RWPE2 (cell line): ENCODE measurements around the gene JOSD1.

Experiments used
- ATAC-seq: fragments of 200-7000 bp; cut with Tn5 transposase; 3 replicates; pipeline ENCODE4 v1.9.1; 2021; ENCODE audit warnings: low read depth
- DNase-seq: peaks from one replicate; pipeline ENCODE4 v3.0.0-alpha.2; 2020; ENCODE audit warnings: low spot score
- H3K27ac ChIP-seq: fragments of 450-650 bp; 2 replicates; pipeline ENCODE4 v1.5.1; 2017; ENCODE audit warnings: mild to moderate bottlenecking; ENCODE audit not compliant: poor library complexity, severe bottlenecking
- H3K27me3 ChIP-seq: fragments of 250-450 bp; sonication (Bioruptor Pico); 2 replicates; pipeline ENCODE4 v1.5.1; 2021; ENCODE audit warnings: mild to moderate bottlenecking, moderate library complexity; ENCODE audit not compliant: insufficient read depth, poor library complexity, severe bottlenecking
- H3K36me3 ChIP-seq: fragments of 250-450 bp; sonication (Bioruptor Pico); 2 replicates; pipeline ENCODE4 v1.5.1; 2020; ENCODE audit warnings: low read depth, mild to moderate bottlenecking, moderate library complexity
- H3K4me1 ChIP-seq: fragments of 250-450 bp; sonication (Bioruptor Pico); 2 replicates; pipeline ENCODE4 v1.5.1; 2021; ENCODE audit warnings: mild to moderate bottlenecking, moderate library complexity; ENCODE audit not compliant: insufficient read depth, poor library complexity, severe bottlenecking
- H3K4me3 ChIP-seq: fragments of 250-450 bp; sonication (Bioruptor Pico); 2 replicates; pipeline ENCODE4 v1.5.1; 2021; ENCODE audit warnings: mild to moderate bottlenecking, moderate library complexity; ENCODE audit not compliant: severe bottlenecking
- H3K9me3 ChIP-seq: fragments of 250-450 bp; sonication (Bioruptor Pico); 2 replicates; pipeline ENCODE4 v1.5.1; 2021; ENCODE audit warnings: mild to moderate bottlenecking, moderate library complexity; ENCODE audit not compliant: severe bottlenecking
- TF ChIP-seq, protein P1 (sequence below): fragments of 450-650 bp; IDR thresholded peaks from one replicate; pipeline ENCODE4 v1.5.1; 2017; ENCODE audit warnings: mild to moderate bottlenecking, moderate library complexity; ENCODE audit not compliant: poor library complexity, severe bottlenecking

The JOSD1 gene

DNA sequence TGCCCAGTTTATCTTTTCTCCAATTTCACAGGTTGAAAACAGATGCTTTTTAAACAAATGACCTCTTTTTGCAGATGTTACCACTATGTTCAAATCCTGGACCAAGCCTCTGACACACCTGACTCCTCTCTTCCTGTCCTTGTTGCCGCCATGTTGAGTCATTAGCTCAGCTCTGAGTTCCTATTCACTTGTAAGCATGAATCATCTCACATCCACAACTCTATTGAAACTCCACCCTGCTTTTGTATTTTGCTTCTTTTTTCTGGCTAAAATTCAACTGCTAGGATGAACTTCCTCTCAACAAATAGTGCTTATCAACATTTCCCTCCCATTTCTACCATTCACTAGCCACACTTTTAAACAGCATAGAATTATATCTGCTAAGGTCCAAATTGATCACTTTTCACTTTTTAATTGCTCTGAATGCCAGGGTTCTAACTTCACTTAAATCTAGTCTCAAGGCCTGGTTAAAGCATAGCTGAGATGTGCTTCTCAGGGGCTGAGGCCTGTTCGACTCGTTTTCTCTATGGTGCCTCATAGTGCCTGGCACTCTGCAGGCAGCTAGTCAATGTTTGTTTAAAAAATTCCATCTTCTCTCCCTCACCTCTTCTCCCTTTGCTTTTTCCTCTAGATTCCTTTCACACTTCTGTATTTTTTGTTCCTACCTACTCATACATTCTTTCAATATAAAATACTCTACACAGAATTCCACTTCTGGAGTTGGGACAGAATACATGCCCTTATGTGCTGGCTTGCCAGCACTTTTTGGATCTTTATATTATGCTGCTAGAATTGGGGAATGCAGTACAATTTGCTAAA, 3.9 kb downstream of the JOSD1 start:
- DNase-seq (no peak), ATAC-seq (peak; percentile 77)
- Histone ChIP-seq H3K27me3 (no peaks in the 10 kb centered on the region), H3K27ac (peak overlapping the region; percentile 75), H3K9me3 (no peaks in the 10 kb centered on the region), H3K4me1 (peaks cover 29% of the 10 kb centered on the region), H3K36me3 (peaks cover 56% of the 10 kb centered on the region), H3K4me3 (no peak overlapping the region)
- TF ChIP-seq, protein P1, sequence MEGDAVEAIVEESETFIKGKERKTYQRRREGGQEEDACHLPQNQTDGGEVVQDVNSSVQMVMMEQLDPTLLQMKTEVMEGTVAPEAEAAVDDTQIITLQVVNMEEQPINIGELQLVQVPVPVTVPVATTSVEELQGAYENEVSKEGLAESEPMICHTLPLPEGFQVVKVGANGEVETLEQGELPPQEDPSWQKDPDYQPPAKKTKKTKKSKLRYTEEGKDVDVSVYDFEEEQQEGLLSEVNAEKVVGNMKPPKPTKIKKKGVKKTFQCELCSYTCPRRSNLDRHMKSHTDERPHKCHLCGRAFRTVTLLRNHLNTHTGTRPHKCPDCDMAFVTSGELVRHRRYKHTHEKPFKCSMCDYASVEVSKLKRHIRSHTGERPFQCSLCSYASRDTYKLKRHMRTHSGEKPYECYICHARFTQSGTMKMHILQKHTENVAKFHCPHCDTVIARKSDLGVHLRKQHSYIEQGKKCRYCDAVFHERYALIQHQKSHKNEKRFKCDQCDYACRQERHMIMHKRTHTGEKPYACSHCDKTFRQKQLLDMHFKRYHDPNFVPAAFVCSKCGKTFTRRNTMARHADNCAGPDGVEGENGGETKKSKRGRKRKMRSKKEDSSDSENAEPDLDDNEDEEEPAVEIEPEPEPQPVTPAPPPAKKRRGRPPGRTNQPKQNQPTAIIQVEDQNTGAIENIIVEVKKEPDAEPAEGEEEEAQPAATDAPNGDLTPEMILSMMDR = no peak

DNA sequence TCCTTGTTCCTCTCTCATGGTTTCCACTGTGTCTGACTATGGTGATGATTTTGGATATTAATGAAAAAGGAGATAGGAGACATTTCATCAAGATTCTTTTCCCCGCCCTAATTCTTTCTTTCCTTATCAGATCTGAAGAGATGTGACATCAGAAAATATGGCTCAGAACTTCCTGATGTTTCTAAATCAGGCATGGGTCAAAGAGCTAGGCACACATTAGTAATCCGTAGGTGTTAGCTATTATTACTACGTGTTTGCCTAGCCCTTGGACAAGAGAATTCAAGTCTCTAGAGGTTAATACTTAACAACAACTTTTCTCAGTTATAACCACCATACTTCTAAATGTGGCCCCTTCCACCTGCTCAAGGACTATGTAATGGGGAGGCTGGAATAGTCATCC, 5.8 kb downstream of the JOSD1 start:
- ATAC-seq = no peak
- Histone ChIP-seq H3K9me3 (no peaks in the 10 kb centered on the region), H3K36me3 (peaks cover 73% of the 10 kb centered on the region), H3K4me3 (no peak overlapping the region), H3K27me3 (no peaks in the 10 kb centered on the region), H3K27ac (peak overlapping the region; percentile 75), H3K4me1 (peaks cover 29% of the 10 kb centered on the region)
- no peak for DNase-seq
- TF ChIP-seq, protein P1 = no peak

DNA sequence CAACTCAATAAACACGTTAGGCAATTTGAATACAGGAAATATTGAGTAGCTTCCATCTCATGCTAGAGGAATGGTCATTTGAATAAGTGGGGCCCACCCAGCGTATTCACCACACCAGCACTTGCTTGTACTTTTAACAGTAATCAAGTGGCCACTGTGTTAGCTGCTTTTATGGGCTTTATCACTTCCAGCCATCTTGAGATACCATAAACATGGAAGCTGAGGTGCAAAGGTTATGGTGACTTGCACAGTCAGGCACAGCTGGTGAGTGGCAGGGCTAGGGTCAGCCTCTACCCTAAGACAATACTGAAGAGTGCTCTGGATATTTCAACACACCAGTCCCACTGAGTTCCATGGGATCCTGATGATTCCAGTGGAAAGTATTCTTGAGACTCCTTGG, 6.7 kb downstream of the JOSD1 start:
- TF ChIP-seq, protein P1 = no peak
- Histone ChIP-seq H3K4me1 (peaks cover 29% of the 10 kb centered on the region), H3K36me3 (peaks cover 80% of the 10 kb centered on the region), H3K9me3 (no peaks in the 10 kb centered on the region), H3K4me3 (no peak overlapping the region), H3K27ac (no peak overlapping the region), H3K27me3 (no peaks in the 10 kb centered on the region)
- ATAC-seq = no peak
- DNase-seq = no peak

DNA sequence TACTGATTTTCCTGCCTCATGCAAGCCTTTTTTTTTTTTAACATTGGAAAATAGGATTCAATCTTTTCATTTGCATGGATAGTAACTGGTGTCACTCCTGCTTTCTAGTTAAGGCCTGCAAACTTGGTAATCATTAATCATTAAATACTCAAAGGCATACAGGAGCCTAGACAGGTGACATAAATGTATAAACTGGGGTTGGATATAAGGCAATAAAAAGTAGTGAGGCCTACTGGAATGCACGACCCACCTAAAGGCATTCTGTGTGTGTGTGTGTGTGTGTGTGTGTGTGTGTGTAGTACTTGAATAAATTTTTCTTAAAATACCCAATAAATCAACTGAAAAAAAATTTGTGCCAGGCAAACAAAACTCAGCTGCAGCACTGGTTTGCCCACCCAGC, 11.1 kb downstream of the JOSD1 start:
- DNase-seq = no peak
- Histone ChIP-seq H3K9me3 (no peaks in the 10 kb centered on the region), H3K36me3 (peaks cover 85% of the 10 kb centered on the region), H3K27me3 (no peaks in the 10 kb centered on the region), H3K27ac (no peak overlapping the region), H3K4me1 (no peaks in the 10 kb centered on the region), H3K4me3 (no peak overlapping the region)
- TF ChIP-seq, protein P1 = no peak
- no peak for ATAC-seq

DNA sequence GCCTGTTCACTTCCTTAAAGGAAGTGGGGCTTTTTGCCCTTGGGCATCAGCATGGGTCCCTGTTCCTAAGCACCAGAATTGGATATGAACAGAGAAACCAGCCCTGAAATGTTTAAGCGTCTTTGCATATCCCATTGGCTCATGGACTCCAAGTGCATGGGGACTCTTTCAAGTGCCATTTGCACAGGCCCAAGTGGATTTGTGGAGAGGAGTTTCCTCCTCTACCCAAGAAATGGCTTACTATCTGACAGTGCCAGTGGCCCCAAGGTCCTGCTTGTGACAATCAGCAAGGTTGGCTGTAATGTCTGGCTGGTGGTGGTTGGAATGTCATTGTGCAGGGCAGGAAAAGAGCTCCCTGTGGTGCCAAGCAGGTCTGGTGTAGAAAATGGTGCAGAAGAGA, 15.0 kb downstream of the JOSD1 start:
- no peak overlapping the region for H3K27ac ChIP-seq
- no peak for DNase-seq
- peaks cover 3% of the 10 kb centered on the region for H3K4me1 ChIP-seq
- no peaks in the 10 kb centered on the region for H3K27me3 ChIP-seq
- no peaks in the 10 kb centered on the region for H3K9me3 ChIP-seq
- H3K36me3 ChIP-seq = peaks cover 70% of the 10 kb centered on the region
- TF ChIP-seq, protein P1 = no peak
- H3K4me3 ChIP-seq = no peak overlapping the region
- ATAC-seq = no peak
